ENCODE measurements around the gene PRR5.

Gene PRR5

DNA sequence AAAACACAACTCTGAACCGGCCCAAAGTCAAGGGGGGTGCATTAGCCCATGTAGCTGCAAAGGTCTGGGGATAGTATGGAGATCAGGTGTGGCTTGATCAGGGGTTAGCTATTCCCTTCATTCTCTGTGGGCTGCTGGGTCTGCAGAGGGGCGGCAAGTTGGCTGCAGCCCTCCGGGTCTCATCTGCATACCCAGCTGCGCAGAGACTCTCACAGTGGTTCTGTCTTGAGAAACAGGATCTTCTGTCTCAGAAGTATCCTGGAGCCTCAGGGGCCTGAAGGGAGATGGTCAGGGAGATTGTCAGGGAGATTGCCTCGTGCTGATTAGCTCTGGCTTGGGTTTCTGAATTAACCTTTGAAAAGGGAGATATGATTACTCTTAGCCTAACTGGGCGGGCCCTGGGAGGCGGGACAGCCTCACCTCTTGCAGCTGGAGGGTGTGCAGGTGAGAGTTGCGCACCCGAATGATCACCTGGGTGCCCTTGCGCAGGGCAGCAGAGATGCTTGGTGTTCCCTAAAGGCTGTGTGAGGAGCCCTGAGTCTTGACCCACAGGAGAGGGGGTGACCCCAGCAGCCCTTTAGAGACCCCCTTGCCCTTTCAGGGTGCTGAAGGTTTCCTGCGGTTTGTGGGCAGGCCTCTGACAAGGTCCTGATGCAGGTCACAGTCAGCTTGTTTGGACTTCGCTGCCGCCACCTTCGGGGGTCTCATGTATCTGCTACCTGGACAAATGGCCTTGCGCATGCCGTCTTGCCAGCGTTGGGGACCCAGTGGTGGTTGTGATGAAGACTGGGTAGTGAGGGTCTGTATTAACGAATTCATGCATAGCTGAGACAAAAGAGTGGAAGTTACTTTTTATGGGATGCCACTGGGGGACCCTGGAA, 57.7 kb downstream of the PRR5 start:
- DNase-seq (ENCODE audit: extremely low read depth, low read depth) = no peak
- no peak overlapping the region for H3K4me3 ChIP-seq (replicated peaks; ENCODE audit: low read depth, low read length)
- TF ChIP-seq, protein P1, sequence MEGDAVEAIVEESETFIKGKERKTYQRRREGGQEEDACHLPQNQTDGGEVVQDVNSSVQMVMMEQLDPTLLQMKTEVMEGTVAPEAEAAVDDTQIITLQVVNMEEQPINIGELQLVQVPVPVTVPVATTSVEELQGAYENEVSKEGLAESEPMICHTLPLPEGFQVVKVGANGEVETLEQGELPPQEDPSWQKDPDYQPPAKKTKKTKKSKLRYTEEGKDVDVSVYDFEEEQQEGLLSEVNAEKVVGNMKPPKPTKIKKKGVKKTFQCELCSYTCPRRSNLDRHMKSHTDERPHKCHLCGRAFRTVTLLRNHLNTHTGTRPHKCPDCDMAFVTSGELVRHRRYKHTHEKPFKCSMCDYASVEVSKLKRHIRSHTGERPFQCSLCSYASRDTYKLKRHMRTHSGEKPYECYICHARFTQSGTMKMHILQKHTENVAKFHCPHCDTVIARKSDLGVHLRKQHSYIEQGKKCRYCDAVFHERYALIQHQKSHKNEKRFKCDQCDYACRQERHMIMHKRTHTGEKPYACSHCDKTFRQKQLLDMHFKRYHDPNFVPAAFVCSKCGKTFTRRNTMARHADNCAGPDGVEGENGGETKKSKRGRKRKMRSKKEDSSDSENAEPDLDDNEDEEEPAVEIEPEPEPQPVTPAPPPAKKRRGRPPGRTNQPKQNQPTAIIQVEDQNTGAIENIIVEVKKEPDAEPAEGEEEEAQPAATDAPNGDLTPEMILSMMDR (IDR thresholded peaks at IDR 0.05; ENCODE audit: low read depth, low read length, missing control alignments) = no peak

DNA sequence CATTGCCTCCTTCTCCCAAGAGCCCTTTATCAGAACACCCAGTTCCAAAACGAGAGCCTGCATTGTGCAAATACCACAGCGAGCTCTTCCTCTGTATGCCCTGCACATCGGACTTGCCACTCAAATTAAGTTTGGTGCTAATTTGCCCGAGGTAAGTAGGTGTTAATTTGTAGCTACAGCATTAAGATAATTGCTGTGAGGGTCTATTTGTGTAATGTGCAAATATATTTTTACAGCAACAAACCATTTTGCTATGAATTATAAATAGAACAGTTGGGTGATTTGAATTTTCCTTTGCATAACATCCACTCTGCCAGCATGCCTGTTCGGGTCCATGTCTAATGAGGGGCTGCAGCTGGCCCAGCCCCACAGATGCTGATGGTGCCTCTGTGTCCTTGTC, 58.5 kb downstream of the PRR5 start:
- no peak for DNase-seq (ENCODE audit: extremely low read depth, low read depth)

DNA sequence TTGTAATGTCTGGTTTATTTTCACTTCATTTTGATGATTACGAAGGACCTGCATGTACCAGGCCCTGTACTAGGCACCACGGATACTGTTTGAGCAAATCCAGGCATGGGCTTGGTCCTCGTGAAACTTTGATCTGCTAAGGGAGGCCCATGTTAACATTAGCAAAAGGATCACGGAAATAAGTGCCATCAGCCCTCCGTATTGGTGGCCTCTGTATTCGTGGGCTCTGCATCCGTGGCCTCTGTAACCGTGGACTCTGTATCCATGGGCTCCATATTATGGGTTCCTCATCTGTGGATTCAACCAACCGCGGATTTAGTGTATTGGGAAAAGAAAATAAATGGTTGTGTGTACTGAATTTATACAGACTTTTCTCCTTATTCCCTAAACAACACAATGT, 59.0 kb downstream of the PRR5 start:
- DNase-seq (ENCODE audit: extremely low read depth, low read depth) = no peak
- TF ChIP-seq, protein P1 (IDR thresholded peaks at IDR 0.05; ENCODE audit: low read depth, low read length, missing control alignments) = no peak
- H3K4me3 ChIP-seq (replicated peaks; ENCODE audit: low read depth, low read length) = no peak overlapping the region

More for the DNA sequence above, 58.5 kb downstream of the PRR5 start:
- TF ChIP-seq, protein P1 (IDR thresholded peaks at IDR 0.05; ENCODE audit: low read depth, low read length, missing control alignments) = no peak
- H3K4me3 ChIP-seq (replicated peaks; ENCODE audit: low read depth, low read length) = no peak overlapping the region

DNA sequence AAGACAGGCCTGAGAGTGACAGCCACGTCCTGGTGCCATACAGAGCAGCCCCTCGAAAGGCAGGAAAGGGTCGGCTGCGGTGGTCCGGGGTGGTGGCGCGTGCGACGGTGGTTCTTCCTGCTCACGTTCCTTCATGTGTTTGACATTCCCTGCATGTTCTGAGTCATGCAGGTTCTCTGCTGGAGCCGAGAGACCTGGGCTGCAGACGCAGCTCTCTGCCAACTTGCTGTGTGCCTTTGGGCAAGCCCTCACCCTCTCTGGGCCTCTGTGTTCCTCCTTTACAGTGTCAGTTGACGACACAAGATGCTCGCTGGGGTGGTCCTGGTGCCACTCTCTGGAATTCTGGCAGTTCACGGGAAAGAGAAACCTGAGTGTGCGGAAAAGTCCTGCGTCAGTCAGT, 62.4 kb downstream of the PRR5 start:
- H3K4me3 ChIP-seq (replicated peaks; ENCODE audit: low read depth, low read length) = no peak overlapping the region
- TF ChIP-seq, protein P1 (IDR thresholded peaks at IDR 0.05; ENCODE audit: low read depth, low read length, missing control alignments) = no peak
- DNase-seq (ENCODE audit: extremely low read depth, low read depth) = no peak

DNA sequence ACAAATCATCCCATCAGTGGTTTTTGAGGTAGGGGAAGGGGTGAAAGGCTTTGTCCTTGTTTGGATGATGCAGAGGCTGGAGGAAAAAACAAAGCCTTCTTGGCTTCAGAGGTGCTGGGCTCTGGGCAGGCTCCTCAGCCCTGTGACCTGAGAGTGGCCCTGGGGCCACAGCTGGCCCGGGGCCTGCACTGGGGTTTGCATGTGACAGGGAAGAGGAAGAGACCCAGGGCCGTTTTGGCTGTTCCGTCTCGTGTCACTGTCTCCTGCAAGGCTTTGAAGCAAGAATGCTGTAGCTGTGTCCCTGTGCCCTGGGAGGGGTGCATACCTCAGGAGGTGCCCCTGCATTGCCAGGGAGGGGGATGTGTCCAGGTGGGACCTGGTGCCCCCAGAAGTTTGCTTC, 63.0 kb downstream of the PRR5 start:
- H3K4me3 ChIP-seq (replicated peaks; ENCODE audit: low read depth, low read length) = no peak overlapping the region
- DNase-seq (ENCODE audit: extremely low read depth, low read depth) = no peak
- TF ChIP-seq, protein P1 (IDR thresholded peaks at IDR 0.05; ENCODE audit: low read depth, low read length, missing control alignments) = no peak

DNA sequence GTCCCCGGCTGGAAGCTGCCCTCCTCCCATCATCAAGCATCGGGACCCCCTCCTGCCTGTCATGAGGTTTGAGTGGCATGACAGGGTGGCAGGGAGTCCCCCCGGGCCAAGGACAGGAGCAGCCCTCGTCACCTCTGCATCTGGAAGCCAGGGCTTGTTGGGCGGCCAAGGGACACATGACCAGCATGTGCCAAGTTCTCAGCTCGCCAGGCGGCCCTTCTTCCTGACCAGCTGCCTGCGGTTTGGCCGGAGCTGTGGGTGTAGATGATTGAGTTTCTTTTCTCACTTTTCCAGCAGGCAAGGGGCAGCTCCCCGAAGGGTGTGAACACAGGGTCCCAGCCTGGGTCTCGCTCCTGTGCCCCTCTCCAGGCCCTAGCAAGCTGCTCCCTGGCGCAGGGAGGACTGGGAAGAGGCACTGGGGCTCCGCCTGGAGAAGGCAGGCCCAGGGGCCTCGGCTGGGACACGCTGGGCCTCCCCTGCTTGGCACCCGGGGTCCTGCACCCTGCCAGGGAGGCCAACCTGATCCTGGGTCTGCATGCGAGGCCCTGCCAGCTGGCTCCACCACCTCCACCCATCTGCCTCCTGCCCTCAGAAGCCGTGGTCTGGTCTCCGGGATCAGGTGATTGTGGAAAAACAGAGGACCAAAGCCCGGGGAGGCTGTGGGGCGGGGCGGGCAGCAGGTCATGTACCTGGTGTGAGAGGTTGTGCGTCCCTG, 63.7 kb downstream of the PRR5 start:
- TF ChIP-seq, protein P1 (IDR thresholded peaks at IDR 0.05; ENCODE audit: low read depth, low read length, missing control alignments) = no peak
- H3K4me3 ChIP-seq (replicated peaks; ENCODE audit: low read depth, low read length) = no peak overlapping the region
- DNase-seq (ENCODE audit: extremely low read depth, low read depth) = no peak
